Motor neuron (in vitro differentiated cells): Measurements from ENCODE around the gene MARS2. TPM values are rescaled to one million over a fixed set of nuclear protein-coding genes. Genes with fewer than 3 reads are reported as not detected.
A peak's percentile ranks its signal among the peaks of the same experiment; 100 is the strongest.
"Not testable (repeated sequence)": the region's sequence is repeated elsewhere in the genome, so short reads cannot be mapped to it uniquely, and the experiment has no call there.

Experiments used
- ATAC-seq, 8 experiments: fragments of 200-7000 bp; cut with Tn5 transposase; replicated peaks in 6 of 8; 2 replicates each; pipeline ENCODE4 v1.8.0; 2021; ENCODE audit warnings: mild to moderate bottlenecking in 8 of 8, moderate library complexity in 8 of 8
- H3K27ac ChIP-seq, 2 donors: fragments of 250-450 bp; sonication (Bioruptor Pico); 2 replicates each; pipeline ENCODE4 v1.9.0; 2021; ENCODE audit warnings: antibody characterized with exemption in 2 of 2, mild to moderate bottlenecking in 2 of 2, moderate library complexity in 1 of 2
- H3K4me1 ChIP-seq, 2 donors: fragments of 250-450 bp; sonication (Bioruptor Pico); replicated peaks in 1 of 2; 2 replicates each; pipeline ENCODE4 v1.6.1; 2021; ENCODE audit warnings: antibody characterized with exemption in 2 of 2, mild to moderate bottlenecking in 2 of 2, moderate library complexity in 1 of 2
- H3K4me3 ChIP-seq, 5 donors: fragments of 250-450 bp; sonication (Bioruptor Pico); 2 replicates each; pipeline ENCODE4 v1.9.0; 2021; ENCODE audit warnings: antibody characterized with exemption in 5 of 5, mild to moderate bottlenecking in 5 of 5, moderate library complexity in 4 of 5
- WGBS, 10 experiments: fragments of 450-650 bp; shearing (Covaris generic); methylation state at CpG; one replicate each; pipeline ENCODE4 v1.0.0; 2022; 5-methylcytosine and 5-hydroxymethylcytosine counted together
- in situ Hi-C, 9 experiments: fragments of 400-800 bp; cut with MboI; loops; one replicate each; pipeline ENCODE4 v1.15.0; 2021; ENCODE audit warnings: low sequenced_read_pairs in 9 of 9, low pct_unique_long_range_greater_than_20kb in 2 of 9; ENCODE audit not compliant: unreplicated experiment in 9 of 9
- total RNA-seq, 8 experiments: library from RNA; unstranded; fragments of 300-600 nt; gene quantifications; 2 replicates each; pipeline versions ENCODE4 v1.2.3 to v1.2.4, GENCODE V29; 2022

Gene MARS2
- total RNA-seq, 8 experiments from 2014 or later = 5.4 to 21.0 (median 8.4) TPM

GRCh38 chr2:197709140-197709539 lies 4.0 kb downstream of the MARS2 start:
- H3K4me3 ChIP-seq, ATAC-seq, H3K27ac ChIP-seq: not testable (repeated sequence)
- in situ Hi-C loops = loop anchor here in 1 of 9 experiments (10.0 kb wide), 1 partner anchor 66 kb away; no protein-coding TSS in a partner anchor
- WGBS, 10 experiments = 70 to 100% (median 80%) methylated on average over 1 to 5 of the region's 7 CpGs; no CpG with 5 or more reads in 3 of the 10 experiments
- peaks cover 20% of the 10 kb centered on the region in 2 donors for H3K4me1 ChIP-seq

GRCh38 chr2:197710424-197711042 lies 5.4 kb downstream of the MARS2 start:
- Histone ChIP-seq H3K4me1 (peaks cover 15 to 20% of the 10 kb centered on the region in 2 donors), H3K4me3 (no peak overlapping the region), H3K27ac (no peak overlapping the region)
- in situ Hi-C loops = no loop called here
- no peak for ATAC-seq

DNA sequence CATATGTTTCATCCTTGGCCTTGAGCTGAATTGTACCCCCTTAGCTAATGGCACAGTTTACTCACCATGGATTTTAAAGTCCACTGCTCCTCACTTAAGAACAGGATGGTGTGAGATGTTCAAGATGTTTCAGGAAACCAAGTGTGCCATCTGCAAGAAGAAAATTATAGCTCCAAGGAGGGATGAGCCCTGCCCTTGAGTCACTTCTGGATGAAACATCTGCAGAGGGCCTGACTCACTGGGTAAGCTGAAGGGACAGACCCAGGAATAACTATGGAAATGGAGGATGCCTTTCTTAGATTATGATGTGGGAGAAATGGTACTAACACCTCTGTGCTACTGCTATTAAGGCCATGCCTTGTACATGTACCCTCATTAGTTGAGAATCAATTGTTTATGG lies 6.4 kb downstream of the MARS2 start:
- Histone ChIP-seq H3K4me3 (no peak overlapping the region), H3K4me1 (peaks cover 15 to 20% of the 10 kb centered on the region in 2 donors), H3K27ac (no peak overlapping the region)
- ATAC-seq = peak in 2 of 8 experiments; percentile 56 to 73
- in situ Hi-C loops = no loop called here

DNA sequence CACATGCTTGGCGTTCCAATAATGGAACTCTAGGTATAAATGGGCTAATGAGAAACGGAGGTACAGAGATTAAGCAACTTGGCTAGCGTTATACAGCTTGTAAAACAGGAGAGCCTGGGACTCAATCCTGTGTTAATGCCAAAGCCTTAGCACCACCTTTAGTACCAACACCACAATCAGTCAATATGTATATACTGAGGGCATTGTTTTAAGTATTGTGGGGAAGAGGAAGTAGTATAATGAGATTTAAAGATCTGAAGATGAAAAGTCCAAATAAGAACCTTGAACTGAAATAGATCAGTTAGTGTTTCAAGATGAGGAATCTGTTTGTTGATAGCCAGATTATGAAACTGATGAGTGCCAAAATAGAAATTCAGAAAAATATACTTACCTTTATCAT lies 8.1 kb downstream of the MARS2 start:
- WGBS, 10 experiments = 64 to 100% (median 93%) methylated on average over 2 to 3 of the region's 3 CpGs; no CpG with 5 or more reads in 1 of the 10 experiments
- no peak for ATAC-seq

GRCh38 chr2:197717863-197718262 lies 12.7 kb downstream of the MARS2 start:
- in situ Hi-C loops = no loop called here
- no peaks in the 10 kb centered on the region for H3K4me1 ChIP-seq
- H3K4me3 ChIP-seq = no peak overlapping the region
- no peak overlapping the region for H3K27ac ChIP-seq
- 83 to 100% (median 100%) methylated on average over 2 of the region's 2 CpGs for WGBS, 10 experiments
- no peak for ATAC-seq

More for the DNA sequence above, 8.1 kb downstream of the MARS2 start:
- Histone ChIP-seq H3K27ac (no peak overlapping the region), H3K4me3 (no peak overlapping the region), H3K4me1 (peaks cover 7 to 8% of the 10 kb centered on the region in 2 donors)
- in situ Hi-C loops = no loop called here

- in situ Hi-C loops = no loop called here
Observed at GRCh38 chr2:197727011-197727410, 21.8 kb downstream of the MARS2 start.

DNA sequence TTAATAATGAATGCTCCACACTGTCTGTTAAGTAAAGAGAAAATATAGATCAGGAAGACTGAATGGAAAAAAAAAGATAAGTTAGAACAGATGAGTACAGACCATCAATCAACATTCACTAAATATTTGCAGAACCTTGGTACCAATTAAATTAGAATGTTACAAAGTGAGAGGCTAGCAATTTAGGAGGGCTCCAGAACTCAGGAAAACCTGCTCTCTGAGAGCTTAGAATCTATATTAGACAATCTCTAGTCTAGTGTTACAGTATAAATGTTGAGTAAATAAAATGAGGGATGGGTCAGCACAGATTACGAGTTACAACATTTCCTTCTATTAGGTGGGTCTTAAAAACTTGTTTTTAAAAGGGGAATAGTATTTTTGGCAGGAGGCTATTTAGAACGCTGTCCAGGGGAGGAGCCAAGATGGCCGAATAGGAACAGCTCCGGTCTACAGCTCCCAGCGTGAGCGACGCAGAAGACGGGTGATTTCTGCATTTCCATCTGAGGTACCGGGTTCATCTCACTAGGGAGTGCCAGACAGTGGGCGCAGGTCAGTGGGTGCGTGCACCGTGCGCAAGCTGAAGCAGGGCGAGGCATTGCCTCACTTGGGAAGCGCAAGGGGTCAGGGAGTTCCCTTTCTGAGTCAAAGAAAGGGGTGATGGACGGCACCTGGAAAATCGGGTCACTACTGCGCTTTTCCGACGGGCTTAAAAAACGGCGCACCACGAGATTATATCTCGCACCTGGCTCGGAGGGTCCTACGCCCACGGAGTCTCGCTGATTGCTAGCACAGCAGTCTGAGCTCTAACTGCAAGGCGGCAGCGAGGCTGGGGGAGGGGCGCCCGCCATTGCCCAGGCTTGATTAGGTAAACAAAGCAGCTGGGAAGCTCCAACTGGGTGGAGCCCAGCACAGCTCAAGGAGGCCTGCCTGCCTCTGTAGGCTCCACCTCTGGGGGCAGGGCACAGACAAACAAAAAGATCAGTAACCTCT lies 23.7 kb downstream of the MARS2 start:
- in situ Hi-C loops, ATAC-seq: not testable (repeated sequence)
- 40 to 100% (median 83%) methylated on average over 1 to 3 of the region's 32 CpGs; no CpG with 5 or more reads in 2 of the 10 experiments for WGBS, 10 experiments

More at GRCh38 chr2:197727011-197727410, 21.8 kb downstream of the MARS2 start:
- ATAC-seq = peak in 2 of 8 experiments; percentile 55 to 59
- Histone ChIP-seq H3K27ac (no peak overlapping the region), H3K4me3 (no peak overlapping the region), H3K4me1 (no peaks in the 10 kb centered on the region)

DNA sequence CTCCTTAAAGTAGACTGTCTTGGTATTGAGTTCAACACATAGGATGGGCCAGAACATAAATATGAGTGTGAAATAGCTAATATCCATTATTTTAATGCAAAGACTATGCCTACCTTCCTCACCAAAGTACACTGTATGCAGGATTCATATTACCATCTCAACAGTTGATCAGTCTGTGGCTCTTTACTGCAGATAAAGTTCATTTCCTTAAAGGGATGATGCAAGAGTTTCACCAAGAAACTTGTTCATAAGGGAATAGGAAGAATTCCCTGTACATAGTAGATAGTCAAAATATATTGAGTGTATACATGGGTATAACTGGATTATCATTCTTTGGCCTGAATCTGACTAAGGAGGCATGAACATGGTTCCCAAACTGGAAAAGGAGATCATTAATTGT lies 35.0 kb downstream of the MARS2 start:
- Histone ChIP-seq H3K4me3 (no peak overlapping the region), H3K4me1 (no peaks in the 10 kb centered on the region), H3K27ac (no peak overlapping the region)
- in situ Hi-C loops = no loop called here
- ATAC-seq = no peak

More for the DNA sequence above, 23.7 kb downstream of the MARS2 start:
- not testable (repeated sequence) for H3K4me3 ChIP-seq, H3K4me1 ChIP-seq, H3K27ac ChIP-seq

Other genes with a start within 250 kb of the MARS2 start
- gene HSPD1, start 205.5 kb upstream of the MARS2 start, total RNA-seq = 100 to 1,000 TPM; 268 to 960 (median 288) TPM
- gene HSPE1, start 205.0 kb upstream of the MARS2 start, total RNA-seq = 100 to 1,000 TPM; 149 to 561 (median 246) TPM
- gene MOB4, start 189.3 kb upstream of the MARS2 start, total RNA-seq = 10 to 100 TPM; 31.9 to 50.9 (median 43.7) TPM
- 10 to 100 TPM in 1 of 8 experiments, 1 to 10 TPM in 4, under 1 TPM in 3; 0.63 to 22.7 (median 2.3) TPM for gene RFTN2, start 29.8 kb upstream of the MARS2 start, total RNA-seq
- gene BOLL, start 80.0 kb downstream of the MARS2 start, total RNA-seq = under 1 TPM in 5 of 8 experiments, not detected in 3; 0.15 to 0.57 (median 0.18) TPM
- gene PLCL1, start 99.2 kb downstream of the MARS2 start, total RNA-seq = 10 to 100 TPM in 4 of 8 experiments, 1 to 10 TPM in 4; 7.0 to 16.8 (median 10.1) TPM